GM18499 (cell line): ENCODE measurements around the gene ANXA3.
A peak's percentile ranks its signal among the peaks of the same experiment; 100 is the strongest.

ENCODE experiments used
- ATAC-seq: cut with Tn5 transposase; IDR thresholded peaks from one replicate; pipeline ENCODE4 v1.9.1; 2021; ENCODE audit warnings: moderate number of reproducible peaks; ENCODE audit not compliant: insufficient read depth, unreplicated experiment

Gene ANXA3

GRCh38 chr4:78608684-78609083 lies 57.1 kb downstream of the ANXA3 start:
- ATAC-seq, result no peak

GRCh38 chr4:78609580-78609979 lies 58.0 kb downstream of the ANXA3 start:
- ATAC-seq, result no peak

- ATAC-seq, result no peak
These were observed 59.1 kb downstream of the ANXA3 start for GRCh38 chr4:78610546-78611214.

GRCh38 chr4:78611215-78611558 lies 59.6 kb downstream of the ANXA3 start:
- ATAC-seq, result no peak

- no peak for ATAC-seq
These were observed 61.0 kb downstream of the ANXA3 start for GRCh38 chr4:78612398-78613178.

- peak; percentile 51 for ATAC-seq
These were observed 62.2 kb downstream of the ANXA3 start for GRCh38 chr4:78613522-78614321.

- ATAC-seq, result no peak
These were observed 64.5 kb downstream of the ANXA3 start for GRCh38 chr4:78616046-78616498.

- ATAC-seq, result no peak
These were observed 66.9 kb downstream of the ANXA3 start for GRCh38 chr4:78618436-78618835.

GRCh38 chr4:78621395-78621794 lies 69.8 kb downstream of the ANXA3 start:
- no peak for ATAC-seq

GRCh38 chr4:78622253-78622979 lies 70.8 kb downstream of the ANXA3 start:
- no peak for ATAC-seq

- no peak for ATAC-seq
These were observed 72.5 kb downstream of the ANXA3 start for GRCh38 chr4:78624048-78624447.

- ATAC-seq, result no peak
These were observed 73.5 kb downstream of the ANXA3 start for GRCh38 chr4:78625073-78625472.

- no peak for ATAC-seq
These were observed 75.7 kb downstream of the ANXA3 start for GRCh38 chr4:78627046-78627965.

GRCh38 chr4:78627966-78628678 lies 76.6 kb downstream of the ANXA3 start:
- no peak for ATAC-seq

- ATAC-seq, result no peak
These were observed 78.5 kb downstream of the ANXA3 start for GRCh38 chr4:78629991-78630541.

- ATAC-seq, result no peak
These were observed 79.0 kb downstream of the ANXA3 start for GRCh38 chr4:78630615-78631014.

GRCh38 chr4:78634011-78634664 lies 82.6 kb downstream of the ANXA3 start:
- no peak for ATAC-seq
